ENCODE measurements around the gene TINAGL1.

The TINAGL1 gene

GRCh38 chr1:31624731-31625514 is 48.6 kb downstream of the TINAGL1 start:
- TF ChIP-seq, protein P1, sequence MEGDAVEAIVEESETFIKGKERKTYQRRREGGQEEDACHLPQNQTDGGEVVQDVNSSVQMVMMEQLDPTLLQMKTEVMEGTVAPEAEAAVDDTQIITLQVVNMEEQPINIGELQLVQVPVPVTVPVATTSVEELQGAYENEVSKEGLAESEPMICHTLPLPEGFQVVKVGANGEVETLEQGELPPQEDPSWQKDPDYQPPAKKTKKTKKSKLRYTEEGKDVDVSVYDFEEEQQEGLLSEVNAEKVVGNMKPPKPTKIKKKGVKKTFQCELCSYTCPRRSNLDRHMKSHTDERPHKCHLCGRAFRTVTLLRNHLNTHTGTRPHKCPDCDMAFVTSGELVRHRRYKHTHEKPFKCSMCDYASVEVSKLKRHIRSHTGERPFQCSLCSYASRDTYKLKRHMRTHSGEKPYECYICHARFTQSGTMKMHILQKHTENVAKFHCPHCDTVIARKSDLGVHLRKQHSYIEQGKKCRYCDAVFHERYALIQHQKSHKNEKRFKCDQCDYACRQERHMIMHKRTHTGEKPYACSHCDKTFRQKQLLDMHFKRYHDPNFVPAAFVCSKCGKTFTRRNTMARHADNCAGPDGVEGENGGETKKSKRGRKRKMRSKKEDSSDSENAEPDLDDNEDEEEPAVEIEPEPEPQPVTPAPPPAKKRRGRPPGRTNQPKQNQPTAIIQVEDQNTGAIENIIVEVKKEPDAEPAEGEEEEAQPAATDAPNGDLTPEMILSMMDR (IDR thresholded peaks at IDR 0.05; ENCODE audit: low read depth, low read length, missing control alignments): no peak
- in situ Hi-C loops (cut with HindIII; ENCODE audit: low pct_ligation_motif_present, low sequenced_read_pairs): no loop called here
- no peak for DNase-seq
- H3K27me3 ChIP-seq (replicated peaks): no peaks in the 10 kb centered on the region
- peaks cover 15% of the 10 kb centered on the region for H3K36me3 ChIP-seq (replicated peaks)
- H3K4me3 ChIP-seq (ENCODE audit: low read depth, low read length): no peak overlapping the region
- no peak overlapping the region for H3K27ac ChIP-seq

DNA sequence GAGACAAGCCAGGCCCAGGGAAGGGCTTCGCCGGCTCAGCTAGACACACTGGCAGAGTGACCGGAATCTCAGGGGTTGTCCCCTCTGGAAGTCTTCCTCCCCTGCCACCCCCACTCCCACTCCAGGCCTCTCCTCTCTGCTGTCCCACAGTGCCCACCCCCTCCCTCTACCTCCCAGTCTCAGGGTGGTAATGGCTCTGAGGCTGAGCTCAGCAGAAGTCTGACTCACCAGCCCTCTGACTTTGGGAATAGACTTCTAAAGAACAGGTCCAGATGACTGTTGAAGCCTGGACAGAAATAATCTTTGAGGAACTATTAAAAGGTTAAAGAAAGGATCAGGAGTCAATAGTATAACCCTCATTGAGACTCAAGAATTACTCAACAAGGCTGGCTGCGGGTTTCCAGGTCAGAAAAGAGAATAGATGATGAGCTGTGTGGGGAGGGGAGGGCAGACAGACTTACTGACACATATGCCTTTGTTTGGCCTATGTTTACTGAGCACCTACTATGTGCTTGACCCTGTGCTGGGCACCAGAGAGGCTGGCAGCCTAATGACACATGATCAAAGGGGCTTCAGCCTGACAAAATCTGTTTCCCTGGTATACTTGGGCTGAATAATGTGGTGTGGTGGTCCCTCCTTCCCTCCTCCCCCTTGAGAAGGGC is 49.4 kb downstream of the TINAGL1 start:
- no peaks in the 10 kb centered on the region for H3K27me3 ChIP-seq (replicated peaks)
- in situ Hi-C loops (cut with HindIII; ENCODE audit: low pct_ligation_motif_present, low sequenced_read_pairs): no loop called here
- TF ChIP-seq, protein P1 (IDR thresholded peaks at IDR 0.05; ENCODE audit: low read depth, low read length, missing control alignments): no peak
- peak; percentile 55 for DNase-seq
- H3K36me3 ChIP-seq (replicated peaks): peaks cover 21% of the 10 kb centered on the region
- no peak overlapping the region for H3K4me3 ChIP-seq (ENCODE audit: low read depth, low read length)
- H3K27ac ChIP-seq: no peak overlapping the region

GRCh38 chr1:31626223-31627207 is 50.2 kb downstream of the TINAGL1 start:
- no peaks in the 10 kb centered on the region for H3K27me3 ChIP-seq (replicated peaks)
- H3K4me3 ChIP-seq (ENCODE audit: low read depth, low read length): no peak overlapping the region
- H3K36me3 ChIP-seq (replicated peaks): peaks cover 21% of the 10 kb centered on the region
- TF ChIP-seq, protein P1 (IDR thresholded peaks at IDR 0.05; ENCODE audit: low read depth, low read length, missing control alignments): no peak
- in situ Hi-C loops (cut with HindIII; ENCODE audit: low pct_ligation_motif_present, low sequenced_read_pairs): no loop called here
- no peak overlapping the region for H3K27ac ChIP-seq
- no peak for DNase-seq

DNA sequence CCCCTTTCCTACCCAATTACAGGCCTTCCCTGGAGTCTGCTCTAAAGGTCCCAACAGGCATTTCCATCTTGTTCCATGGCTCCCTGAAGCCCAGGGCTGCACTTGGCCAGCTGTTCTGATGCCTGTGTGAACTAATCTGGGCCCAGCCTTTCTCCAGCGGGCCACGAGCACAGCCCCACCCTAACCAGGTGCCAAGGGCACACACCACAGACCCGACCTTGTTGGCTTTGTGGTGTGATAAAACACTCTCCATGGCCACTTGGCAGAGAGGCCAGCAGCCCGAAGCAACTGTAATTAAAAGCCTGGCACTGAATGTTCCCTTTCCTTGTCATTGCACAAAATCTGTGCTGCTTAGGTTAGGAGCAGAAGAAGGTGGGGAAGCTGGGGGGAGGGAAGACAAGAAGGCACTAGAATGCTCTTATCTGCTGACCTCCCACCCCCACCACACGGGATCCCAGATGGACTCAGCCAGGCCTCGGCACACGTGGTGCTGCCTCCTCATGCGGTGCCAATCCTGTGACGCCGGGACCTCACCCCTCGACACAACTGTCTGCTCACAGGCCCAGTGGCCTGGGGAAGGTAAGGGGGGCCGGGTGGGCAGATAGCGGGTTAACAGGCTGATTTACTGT is 51.1 kb downstream of the TINAGL1 start:
- Histone ChIP-seq H3K36me3 (replicated peaks) (peaks cover 22% of the 10 kb centered on the region), H3K27ac (no peak overlapping the region), H3K27me3 (replicated peaks) (no peaks in the 10 kb centered on the region), H3K4me3 (ENCODE audit: low read depth, low read length) (no peak overlapping the region)
- TF ChIP-seq, protein P1 (IDR thresholded peaks at IDR 0.05; ENCODE audit: low read depth, low read length, missing control alignments): no peak
- DNase-seq: no peak
- in situ Hi-C loops (cut with HindIII; ENCODE audit: low pct_ligation_motif_present, low sequenced_read_pairs): no loop called here

DNA sequence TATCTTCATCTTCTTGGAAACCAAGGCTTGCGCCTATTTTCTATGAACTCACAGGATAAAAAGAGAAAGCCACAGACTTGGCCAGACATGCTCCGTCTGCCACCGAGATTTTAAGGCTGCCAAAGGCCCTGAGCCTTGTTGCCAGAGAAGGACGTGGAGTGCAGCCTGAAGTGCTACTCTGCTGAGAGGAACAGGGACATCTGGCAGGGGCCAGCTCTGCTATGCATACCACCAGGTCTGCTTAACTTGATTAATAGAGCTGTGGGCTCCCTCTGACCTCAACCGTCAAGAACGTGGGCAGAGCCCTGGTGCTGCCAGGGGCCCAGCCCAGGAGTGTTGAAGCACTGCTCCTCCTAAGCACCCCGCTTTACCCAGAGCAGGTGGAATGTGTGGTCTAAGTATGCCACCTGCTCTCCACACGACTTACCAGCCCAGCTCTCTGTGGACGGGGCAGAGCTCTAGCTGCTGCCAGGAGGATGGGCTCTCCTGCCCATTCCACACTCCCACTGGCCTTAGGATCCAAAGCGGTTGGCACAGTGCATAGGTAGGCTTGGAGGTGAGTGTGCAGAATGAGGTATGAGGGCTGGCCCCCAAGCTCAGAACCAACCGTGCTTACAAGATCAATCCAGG is 51.7 kb downstream of the TINAGL1 start:
- Histone ChIP-seq H3K27me3 (replicated peaks) (no peaks in the 10 kb centered on the region), H3K27ac (no peak overlapping the region), H3K36me3 (replicated peaks) (peaks cover 28% of the 10 kb centered on the region), H3K4me3 (ENCODE audit: low read depth, low read length) (no peak overlapping the region)
- TF ChIP-seq, protein P1 (IDR thresholded peaks at IDR 0.05; ENCODE audit: low read depth, low read length, missing control alignments): no peak
- in situ Hi-C loops (cut with HindIII; ENCODE audit: low pct_ligation_motif_present, low sequenced_read_pairs): no loop called here
- DNase-seq: no peak

Data from brain microvascular endothelial cell (primary cell).